A549 treated with Hydrocortisone at 1 μM for 4 hours (cell line): ENCODE measurements around the gene SOWAHD. TPM values are rescaled to one million over a fixed set of nuclear protein-coding genes. Genes with fewer than 3 reads are reported as not detected.

Experiments used
- total RNA-seq: library from RNA; stranded (reverse); fragments of 200-300 nt; extraction: Qiagen RNA extraction; gene quantifications from 5 replicates; pipeline ENCODE4 v1.2.3, GENCODE V29; 2022

SOWAHD gene
- 0.10 to 0.14 TPM in 2 of 5 replicates, not detected in the others for total RNA-seq

GRCh38 chrX:119757979-119758730, at the start of gene SOWAHD:
SOWAHD (plus strand) TSS chrX:119758588; CDS start chrX:119758668, 80 bp downstream.

GRCh38 chrX:119791437-119792231, 33.2 kb downstream of the SOWAHD start, which contains the start of gene RPL39:
RPL39 (minus strand) TSS chrX:119791630; CDS start chrX:119791576, 54 bp downstream.

Other genes starting within 250 kb of the SOWAHD start
- gene STEEP1, start 193.2 kb upstream of the SOWAHD start, total RNA-seq = 27.2 to 41.6 TPM (median 30.9 TPM) in 5 replicates
- gene UBE2A, start 184.0 kb upstream of the SOWAHD start, total RNA-seq = 132 to 143 TPM (median 138 TPM) in 5 replicates
- 16.3 to 19.3 TPM (median 16.9 TPM) in 5 replicates for gene NKRF, start 152.2 kb upstream of the SOWAHD start, total RNA-seq
- gene SEPTIN6, start 65.4 kb upstream of the SOWAHD start, total RNA-seq = 10.0 to 12.5 TPM (median 10.3 TPM) in 5 replicates
- 3,501 to 4,126 TPM (median 3,665 TPM) in 5 replicates for gene RPL39, start 33.0 kb downstream of the SOWAHD start, total RNA-seq
- 16.5 to 22.0 TPM (median 17.0 TPM) in 5 replicates for gene UPF3B, start 94.4 kb downstream of the SOWAHD start, total RNA-seq
- gene RNF113A, start 113.1 kb downstream of the SOWAHD start, total RNA-seq = 27.5 to 32.9 TPM (median 30.7 TPM) in 5 replicates
- 236 to 273 TPM (median 252 TPM) in 5 replicates for gene NDUFA1, start 113.2 kb downstream of the SOWAHD start, total RNA-seq
- not detected in 5 replicates for gene AKAP14, start 137.3 kb downstream of the SOWAHD start, total RNA-seq
- gene NKAP, start 185.2 kb downstream of the SOWAHD start, total RNA-seq = 6.4 to 7.6 TPM (median 7.4 TPM) in 5 replicates